ENCODE results near the gene TDRD12. TPM values are rescaled to one million over a fixed set of nuclear protein-coding genes. Genes with fewer than 3 reads are reported as not detected.

The TDRD12 gene
- polyA plus RNA-seq, 1 experiment = 0.07 TPM

GRCh38 chr19:32808236-32808635 is 88.7 kb downstream of the TDRD12 start:
- no peak overlapping the region for H3K4me3 ChIP-seq (ENCODE audit: low read depth, low read length)
- peaks cover 9% of the 10 kb centered on the region for H3K27me3 ChIP-seq (ENCODE audit: control insufficient read depth, insufficient read depth, low read length)
- no peak for DNase-seq (ENCODE audit: low read depth, low spot score)
- no peaks in the 10 kb centered on the region for H3K9me3 ChIP-seq (ENCODE audit: control insufficient read depth, insufficient read depth, low read length)
- no peak overlapping the region for H3K27ac ChIP-seq (ENCODE audit: low read depth, low read length)
- ChIA-PET CTCF (no interaction called here), POLR2A (no interaction called here)
- no peak for TF ChIP-seq CTCF (IDR thresholded peaks at IDR 0.05; ENCODE audit: low read depth, low read length)

- H3K27me3 ChIP-seq (ENCODE audit: control insufficient read depth, insufficient read depth, low read length) = peaks cover 9% of the 10 kb centered on the region
- H3K27ac ChIP-seq (ENCODE audit: low read depth, low read length) = no peak overlapping the region
- ChIA-PET POLR2A (no interaction called here), CTCF (no interaction called here)
- no peak overlapping the region for H3K4me3 ChIP-seq (ENCODE audit: low read depth, low read length)
- H3K9me3 ChIP-seq (ENCODE audit: control insufficient read depth, insufficient read depth, low read length) = no peaks in the 10 kb centered on the region
- TF ChIP-seq CTCF (IDR thresholded peaks at IDR 0.05; ENCODE audit: low read depth, low read length) = no peak
- DNase-seq (ENCODE audit: low read depth, low spot score) = no peak
These were observed 89.7 kb downstream of the TDRD12 start for GRCh38 chr19:32809254-32809653.

GRCh38 chr19:32809754-32810153 is 90.2 kb downstream of the TDRD12 start:
- no peak for DNase-seq (ENCODE audit: low read depth, low spot score)
- Histone ChIP-seq H3K27me3 (ENCODE audit: control insufficient read depth, insufficient read depth, low read length) (peaks cover 9% of the 10 kb centered on the region), H3K27ac (ENCODE audit: low read depth, low read length) (no peak overlapping the region), H3K9me3 (ENCODE audit: control insufficient read depth, insufficient read depth, low read length) (no peaks in the 10 kb centered on the region), H3K4me3 (ENCODE audit: low read depth, low read length) (no peak overlapping the region)
- no peak for TF ChIP-seq CTCF (IDR thresholded peaks at IDR 0.05; ENCODE audit: low read depth, low read length)
- ChIA-PET POLR2A (no interaction called here), CTCF (no interaction called here)

GRCh38 chr19:32810452-32810851 is 90.9 kb downstream of the TDRD12 start:
- no peak for DNase-seq (ENCODE audit: low read depth, low spot score)
- Histone ChIP-seq H3K4me3 (ENCODE audit: low read depth, low read length) (no peak overlapping the region), H3K27me3 (ENCODE audit: control insufficient read depth, insufficient read depth, low read length) (peaks cover 9% of the 10 kb centered on the region), H3K27ac (ENCODE audit: low read depth, low read length) (no peak overlapping the region), H3K9me3 (ENCODE audit: control insufficient read depth, insufficient read depth, low read length) (no peaks in the 10 kb centered on the region)
- no peak for TF ChIP-seq CTCF (IDR thresholded peaks at IDR 0.05; ENCODE audit: low read depth, low read length)
- POLR2A ChIA-PET = no interaction called here
- CTCF ChIA-PET = no interaction called here

GRCh38 chr19:32811151-32811550 is 91.6 kb downstream of the TDRD12 start:
- H3K27ac ChIP-seq (ENCODE audit: low read depth, low read length) = no peak overlapping the region
- DNase-seq (ENCODE audit: low read depth, low spot score) = no peak
- no peaks in the 10 kb centered on the region for H3K9me3 ChIP-seq (ENCODE audit: control insufficient read depth, insufficient read depth, low read length)
- TF ChIP-seq CTCF (IDR thresholded peaks at IDR 0.05; ENCODE audit: low read depth, low read length) = no peak
- POLR2A ChIA-PET = no interaction called here
- H3K27me3 ChIP-seq (ENCODE audit: control insufficient read depth, insufficient read depth, low read length) = peaks cover 9% of the 10 kb centered on the region
- CTCF ChIA-PET = no interaction called here
- no peak overlapping the region for H3K4me3 ChIP-seq (ENCODE audit: low read depth, low read length)
